Measurements from ENCODE around the gene KRTAP10-5.

Gene KRTAP10-5

DNA sequence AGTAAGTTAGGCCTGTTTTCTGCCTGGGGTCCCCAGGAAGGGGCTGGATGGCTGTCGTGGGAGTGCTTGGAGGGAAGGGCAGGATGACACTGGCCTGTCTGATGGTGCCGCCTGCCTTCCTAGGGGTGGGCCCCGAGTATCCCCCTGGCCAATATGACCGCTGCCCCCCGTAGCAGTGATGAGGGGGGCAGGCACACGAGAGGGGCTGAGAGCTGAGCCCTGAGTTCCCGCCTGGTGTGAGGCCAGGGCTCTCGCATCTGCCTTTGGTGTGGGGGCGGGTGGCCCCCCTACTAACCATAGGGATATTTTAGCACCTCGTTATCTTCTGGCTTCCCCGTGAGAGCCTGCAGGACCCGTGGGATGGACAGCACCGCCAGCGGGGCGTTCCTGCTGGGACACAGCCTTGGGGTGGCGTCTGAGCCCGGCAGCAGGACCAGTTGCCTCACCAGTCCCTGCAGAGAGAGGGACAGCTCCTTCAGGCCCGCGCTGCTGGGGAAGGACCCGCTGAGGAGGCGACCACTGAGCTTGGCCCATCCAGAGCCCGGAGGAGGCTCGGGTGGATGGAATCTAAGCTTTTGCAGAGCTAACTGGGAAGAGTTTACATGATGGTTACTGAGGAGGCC lies 50.8 kb downstream of the KRTAP10-5 start:
- DNase-seq (ENCODE audit: low read depth), result no peak

Data from iris pigment epithelial cell (primary cell).